Measurements from ENCODE around the gene NAPG.
"Not testable (repeated sequence)": the region's sequence is repeated elsewhere in the genome, so short reads cannot be mapped to it uniquely, and the experiment has no call there.

Gene NAPG

GRCh38 chr18:10514082-10514481 is 11.7 kb upstream of the NAPG start:
- no peak for DNase-seq (ENCODE audit: low read depth in 3 of 3, low spot score in 1 of 3)

DNA sequence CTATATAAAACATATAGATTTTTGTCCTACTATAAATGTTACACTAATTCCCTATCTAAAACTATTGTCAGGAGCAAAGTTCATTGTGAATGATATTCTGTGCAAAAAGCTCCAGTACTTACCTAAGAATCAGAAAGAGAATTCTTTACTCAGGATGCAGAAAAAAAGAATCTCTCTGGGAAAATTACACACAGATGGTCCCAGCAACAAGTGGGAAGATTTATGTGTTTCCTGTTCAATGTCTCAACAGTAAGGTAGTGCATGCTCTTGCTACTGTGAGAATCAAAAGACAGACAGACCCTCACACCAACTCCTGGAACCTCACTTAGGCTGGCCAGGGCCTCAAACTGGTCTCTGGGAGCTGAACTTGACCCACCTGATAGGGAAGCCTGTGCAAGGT is 11.2 kb upstream of the NAPG start:
- DNase-seq (ENCODE audit: low read depth in 3 of 3, low spot score in 1 of 3): no peak

- no peak for DNase-seq (ENCODE audit: low read depth in 3 of 3, low spot score in 1 of 3)
These were observed 10.4 kb upstream of the NAPG start for GRCh38 chr18:10515456-10515855.

DNA sequence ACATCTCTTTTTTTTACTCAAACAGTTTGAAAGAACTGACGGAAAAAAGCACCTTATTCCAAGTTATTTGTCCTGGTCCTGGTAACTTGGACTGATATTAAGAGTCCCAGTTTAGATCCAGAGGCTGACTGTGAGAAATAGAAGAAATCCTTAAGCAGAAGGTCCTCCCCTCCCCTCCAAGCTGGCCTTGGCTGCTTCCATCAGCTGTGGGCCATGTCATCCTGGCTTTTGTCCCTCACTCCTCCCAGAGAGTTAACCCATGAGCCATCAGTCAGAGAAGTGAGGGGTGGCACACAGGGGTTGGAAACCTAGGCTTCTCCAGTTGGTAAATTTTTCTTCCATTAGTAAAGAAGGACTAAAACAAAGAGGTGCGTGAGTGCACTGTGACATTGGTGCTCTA is 9.7 kb upstream of the NAPG start:
- no peak for DNase-seq (ENCODE audit: low read depth in 3 of 3, low spot score in 1 of 3)

GRCh38 chr18:10518595-10519255 is 7.1 kb upstream of the NAPG start:
- DNase-seq (ENCODE audit: low read depth in 3 of 3, low spot score in 1 of 3): no peak

DNA sequence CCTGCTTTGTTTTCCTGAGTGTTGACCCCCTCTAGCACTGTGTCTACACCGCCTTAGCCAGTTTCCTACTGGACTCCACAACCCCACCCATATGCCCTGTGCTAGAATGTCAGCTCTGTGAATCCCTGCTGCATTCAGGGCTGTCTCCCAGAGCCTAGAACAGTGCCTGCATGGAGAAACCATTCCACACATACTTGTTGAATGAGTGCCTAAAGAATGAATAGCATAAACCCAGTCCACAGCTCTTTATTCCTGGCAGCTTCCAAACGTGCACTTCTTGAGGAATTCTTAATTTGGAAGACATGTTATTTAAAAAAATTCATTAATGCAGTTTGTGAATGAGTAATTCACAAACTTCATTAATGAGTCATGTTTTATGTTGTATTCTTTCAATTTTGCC is 6.5 kb upstream of the NAPG start:
- DNase-seq (ENCODE audit: low read depth in 3 of 3, low spot score in 1 of 3): no peak

GRCh38 chr18:10519999-10520935 is 5.6 kb upstream of the NAPG start:
- no peak for DNase-seq (ENCODE audit: low read depth in 3 of 3, low spot score in 1 of 3)

DNA sequence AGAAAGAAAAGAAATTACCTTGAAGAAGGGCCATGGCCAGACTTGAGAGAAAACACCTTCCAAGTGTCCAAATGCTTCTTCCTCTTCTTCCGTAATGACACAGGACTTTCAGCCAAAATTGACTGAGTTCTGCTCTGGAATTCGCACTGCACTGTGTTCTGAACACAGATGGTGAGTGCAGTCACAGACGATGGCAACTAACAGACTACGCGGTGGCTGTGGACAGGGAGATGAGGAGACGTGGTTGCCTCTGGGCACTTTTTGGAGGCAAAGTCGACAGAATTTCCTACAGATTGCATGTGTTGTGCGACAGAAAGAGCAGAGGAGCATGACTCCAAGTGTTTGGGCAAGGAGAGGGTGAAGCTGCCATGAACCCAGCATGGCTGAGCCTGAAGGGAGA is 4.3 kb upstream of the NAPG start:
- DNase-seq (ENCODE audit: low read depth in 3 of 3, low spot score in 1 of 3): no peak

GRCh38 chr18:10522574-10522973 is 3.3 kb upstream of the NAPG start:
- DNase-seq (ENCODE audit: low read depth in 3 of 3, low spot score in 1 of 3): no peak

DNA sequence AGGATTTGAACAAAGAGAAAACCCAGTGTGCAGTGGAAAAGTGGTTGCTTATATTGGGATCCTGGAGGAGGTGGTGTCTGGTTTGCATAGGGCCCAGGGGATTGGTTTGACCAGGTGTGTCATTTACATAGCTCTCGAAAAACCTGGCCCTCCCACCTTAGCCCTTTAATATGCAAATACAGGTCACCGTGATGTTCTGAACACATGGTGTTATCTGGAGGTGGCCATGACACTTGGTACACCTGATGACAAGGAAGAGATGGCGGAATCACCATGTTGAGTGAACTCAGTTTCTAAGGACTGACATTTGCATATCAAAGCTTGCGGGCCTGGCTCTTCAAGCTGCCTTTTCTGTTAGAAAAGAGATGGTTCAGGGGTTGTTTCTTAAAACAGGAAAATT is 2.3 kb upstream of the NAPG start:
- DNase-seq (ENCODE audit: low read depth in 3 of 3, low spot score in 1 of 3): no peak

- no peak for DNase-seq (ENCODE audit: low read depth in 3 of 3, low spot score in 1 of 3)
These were observed 1.1 kb upstream of the NAPG start for GRCh38 chr18:10524507-10525370.

- no peak for DNase-seq (ENCODE audit: low read depth in 3 of 3, low spot score in 1 of 3)
These were observed 496 bp upstream of the NAPG start for GRCh38 chr18:10525371-10525691.

- DNase-seq (ENCODE audit: low read depth in 3 of 3, low spot score in 1 of 3): no peak
These were observed 728 bp downstream of the NAPG start for GRCh38 chr18:10526561-10526949.

- no peak for DNase-seq (ENCODE audit: low read depth in 3 of 3, low spot score in 1 of 3)
These were observed 2.6 kb downstream of the NAPG start for GRCh38 chr18:10528439-10528838.

DNA sequence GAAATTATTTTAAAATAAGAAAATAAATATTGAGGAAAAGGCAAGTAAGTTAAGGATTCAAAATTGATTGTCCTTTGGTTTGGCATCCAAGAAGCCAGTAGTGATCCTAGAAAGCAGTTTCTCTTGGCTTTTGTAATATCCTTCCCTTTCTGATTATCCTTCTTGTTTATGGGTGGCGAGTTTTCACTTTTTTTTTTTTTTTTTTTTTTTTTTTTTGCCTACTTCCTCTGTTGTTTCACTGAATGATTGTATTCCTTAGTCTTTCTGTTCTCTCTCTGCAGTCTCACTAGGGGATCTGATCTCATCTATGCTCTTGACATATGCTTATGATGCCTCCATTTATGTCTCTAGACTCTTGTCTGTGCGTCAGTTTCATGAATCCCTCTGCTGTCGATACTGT is 4.2 kb downstream of the NAPG start:
- no peak for DNase-seq (ENCODE audit: low read depth in 3 of 3, low spot score in 1 of 3)

DNA sequence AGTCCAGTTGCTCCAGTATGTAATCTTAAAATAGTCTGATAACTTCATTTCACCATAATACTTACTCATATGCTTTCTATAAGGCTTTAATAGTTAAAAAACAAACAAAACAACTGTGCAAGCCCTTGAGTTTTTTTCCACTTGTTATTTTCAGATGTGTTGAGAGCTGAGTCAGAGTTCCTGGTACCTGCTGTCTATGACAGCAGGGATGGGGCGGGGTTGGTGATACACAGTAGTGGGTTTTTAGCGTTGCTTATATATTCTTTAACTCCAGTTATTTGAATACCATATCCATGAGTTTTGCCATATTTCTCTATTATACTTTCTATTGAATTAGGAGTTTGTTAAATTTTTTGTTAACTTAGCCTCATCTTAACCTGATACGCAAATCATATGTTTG is 5.0 kb downstream of the NAPG start:
- no peak for DNase-seq (ENCODE audit: low read depth in 3 of 3, low spot score in 1 of 3)

- DNase-seq (ENCODE audit: low read depth in 3 of 3, low spot score in 1 of 3): no peak
These were observed 7.3 kb downstream of the NAPG start for GRCh38 chr18:10533111-10533510.

- DNase-seq (ENCODE audit: low read depth in 3 of 3, low spot score in 1 of 3): no peak
These were observed 10.5 kb downstream of the NAPG start for GRCh38 chr18:10536280-10536679.

DNA sequence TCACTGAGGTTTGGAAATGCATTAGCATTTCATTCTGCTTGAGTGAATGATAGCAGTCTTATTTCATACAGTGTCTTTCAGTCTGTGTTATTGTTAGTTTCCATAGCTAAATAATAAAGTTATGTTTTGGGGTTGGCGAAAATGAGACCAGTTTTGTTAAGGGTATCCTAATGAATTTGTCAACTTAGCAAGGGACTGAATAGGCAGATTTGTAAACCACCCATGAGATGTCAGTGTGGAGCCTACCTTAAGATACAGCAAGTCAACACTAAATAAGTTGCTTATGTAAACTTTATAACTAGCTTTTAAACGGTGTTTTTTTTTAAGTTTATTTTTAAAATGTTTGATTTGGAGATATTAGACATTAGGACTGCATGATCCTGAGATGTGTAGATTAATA is 11.9 kb downstream of the NAPG start:
- no peak for DNase-seq (ENCODE audit: low read depth in 3 of 3, low spot score in 1 of 3)

DNA sequence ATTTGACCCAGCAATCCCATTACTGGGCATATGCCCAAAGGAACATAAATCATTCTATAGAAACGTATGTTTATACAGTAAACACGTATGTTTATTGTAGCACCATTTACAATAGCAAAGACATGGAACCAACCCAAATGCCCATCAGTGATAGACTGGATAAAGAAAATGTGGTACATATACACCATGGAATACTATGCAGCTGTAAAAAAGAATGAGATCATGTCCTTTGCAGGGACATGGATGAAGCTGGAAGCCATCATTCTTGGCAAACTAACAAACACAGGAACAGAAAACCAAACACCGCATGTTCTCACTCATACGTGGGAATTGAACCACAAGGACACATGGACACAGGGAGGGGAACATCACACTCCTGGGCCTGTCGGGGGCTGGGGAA is 13.3 kb downstream of the NAPG start:
- not testable (repeated sequence) for DNase-seq (ENCODE audit: low read depth in 3 of 3, low spot score in 1 of 3)

DNA sequence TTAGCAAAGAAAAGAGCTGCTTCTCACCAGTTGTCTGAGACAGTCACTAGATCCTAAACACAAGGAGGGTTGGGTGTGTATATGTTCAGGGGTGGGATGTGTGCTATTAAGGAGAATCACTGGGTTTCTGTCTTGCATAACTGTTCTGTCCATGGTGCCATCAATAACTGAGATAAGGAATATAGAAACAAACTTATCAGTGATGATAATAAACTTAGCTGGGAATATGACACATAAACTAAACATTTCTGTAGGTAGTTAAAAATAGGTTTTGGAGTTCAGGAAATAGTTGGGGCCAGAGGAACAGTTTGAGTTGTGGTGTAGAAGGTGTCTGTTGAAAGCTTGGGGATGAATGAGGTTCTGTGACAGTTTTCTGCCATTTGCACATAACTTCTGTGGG is 17.4 kb downstream of the NAPG start:
- no peak for DNase-seq (ENCODE audit: low read depth in 3 of 3, low spot score in 1 of 3)
